Ovary (tissue), 9 donors: ENCODE data around the gene ADAMTSL5. TPM values are rescaled to one million over a fixed set of nuclear protein-coding genes. Genes with fewer than 3 reads are reported as not detected.

Source experiments
- DNase-seq, 5 donors: peaks; one replicate each; pipeline ENCODE4 v3.0.0-alpha.2; 2019 to 2020
- H3K27ac ChIP-seq, 2 donors: fragments of 200-600 bp; one replicate each; pipeline versions ENCODE4 v1.5.1 to v1.8.0; 2019 to 2022
- H3K27me3 ChIP-seq: fragments of 200-600 bp; one replicate; pipeline ENCODE4 v1.8.0; 2022
- H3K36me3 ChIP-seq: fragments of 200-600 bp; sonication (generic); one replicate; pipeline ENCODE4 v1.5.1; 2019
- H3K4me1 ChIP-seq: one replicate; pipeline ENCODE4 v1.8.1; 2013; ENCODE audit warnings: mild to moderate bottlenecking, moderate library complexity; ENCODE audit not compliant: insufficient read depth
- H3K4me3 ChIP-seq: fragments of 200-600 bp; sonication (generic); one replicate; pipeline ENCODE4 v1.5.1; 2017
- H3K9me3 ChIP-seq, 2 donors: fragments of 200-600 bp in 1 of 2; sonication (generic) in 1 of 2; one replicate each; pipeline versions ENCODE4 v1.5.1 to v1.8.1; 2013 to 2019; ENCODE audit warnings: mild to moderate bottlenecking in 1 of 2, moderate library complexity in 1 of 2
- EP300 ChIP-seq: sonication (generic); formaldehyde crosslinking; IDR thresholded peaks from one replicate; pipeline ENCODE4 v1.6.1; 2017; ENCODE audit warnings: antibody characterized with exemption
- POLR2A ChIP-seq: fragments of 450-650 bp; IDR thresholded peaks from one replicate; pipeline ENCODE4 v1.6.1; 2017; ENCODE audit warnings: antibody characterized with exemption, mild to moderate bottlenecking, moderate library complexity
- WGBS, 3 donors: extraction: QIAGEN DNeasy Blood & Tissue Kit in 1 of 3; methylation state at CpG; one replicate each; pipeline versions ENCODE4 v1.1.5 to v1.1.7; 2013 to 2017; 5-methylcytosine and 5-hydroxymethylcytosine counted together
- intact Hi-C, 4 donors: fragments of 100-400 bp; cut with DNase I; formaldehyde crosslinking; loops; one replicate each; pipeline versions ENCODE4 v1.11.0 to v1.15.1; 2022 to 2023
- polyA plus RNA-seq, 2 donors: library from polyadenylated mRNA; stranded (reverse); fragments of 200-250 nt in 1 of 2; fragments of 350-450 nt in 1 of 2; fragmentation: Illumina TruSeq in 1 of 2; extraction: RNeasy Lipid Tissue Mini Kit (QIAGEN cat#74804) in 1 of 2; gene quantifications; one replicate each; pipeline ENCODE4 v1.2.3, GENCODE V29; 2013 to 2014
- total RNA-seq, 7 donors: library from RNA; depleted of rRNA in 2 of 7; stranded (reverse); fragments of >200 nt in 2 of 7; fragmentation: NEBNext Ultra II Directional in 3 of 7; extraction: Animal tissue kit (Norgen Biotek cat#: 25700) in 3 of 7; gene quantifications; one replicate each; pipeline versions ENCODE4 v1.1.0 to v1.2.4, GENCODE V29; 2016 to 2023
- TF ChIP-seq, protein P1 (sequence below), 3 donors: fragments of 450-650 bp in 2 of 3; fragments of 200-600 bp in 1 of 3; IDR thresholded peaks; one replicate each; pipeline versions ENCODE4 v1.5.1 to v1.8.0; 2016 to 2022; ENCODE audit warnings: antibody characterized with exemption in 3 of 3, mild to moderate bottlenecking in 1 of 3
- donor health status: DM: no; HTN: no; CAD: no; lungs with moderate emphysema.
- donor health status: DM: no; HTN: no; CAD: no.
- donor health status: Bipolar disorder and iron deficiency.
- donor health status: DM: yes; HTN: yes; CAD: no.
- donor health status: DM: no; HTN: no; CAD: no.
- donor health status: DM: yes; HTN: yes; CAD: no.

ADAMTSL5 gene
- total and polyA plus RNA-seq, 9 donors = 0.19 to 7.5 (median 2.0) TPM; not detected in 1

DNA sequence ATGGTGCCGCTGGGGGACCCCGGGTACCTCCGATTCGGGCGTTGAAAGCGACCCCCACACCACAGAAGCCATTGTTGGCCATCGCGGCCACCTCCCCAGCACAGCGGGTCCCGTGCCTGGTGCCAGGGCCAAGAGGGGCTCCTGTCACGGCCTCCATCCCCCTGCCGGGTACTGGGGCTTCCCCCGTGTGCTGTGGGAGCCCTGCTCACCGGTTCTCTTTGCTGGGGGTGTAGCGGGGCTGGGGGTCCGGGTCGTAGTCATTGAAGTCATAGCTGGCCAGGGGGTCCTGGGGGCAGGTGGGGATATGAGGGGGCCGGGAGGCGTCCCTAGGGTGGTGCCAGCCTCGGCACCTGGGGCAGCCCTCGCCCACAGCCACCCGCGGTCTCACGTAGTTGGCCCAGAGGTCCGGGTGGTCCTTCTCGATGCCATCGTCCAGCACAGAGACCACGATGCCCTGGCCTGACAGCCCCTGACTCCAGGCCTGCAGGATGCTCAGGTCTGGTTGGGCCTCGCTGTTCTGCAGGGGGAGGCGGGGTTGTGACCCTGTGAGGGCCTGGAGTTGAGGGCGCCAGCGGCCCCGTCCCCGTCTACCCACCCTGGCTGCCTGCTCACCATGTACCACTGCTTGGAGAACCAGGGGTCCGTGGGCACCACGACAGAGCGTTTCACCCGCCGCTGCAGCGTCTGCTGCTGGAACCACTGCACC is 25.1 kb downstream of the ADAMTSL5 start:
- WGBS, 3 donors = 90 to 91% (median 90%) methylated on average over 35 to 40 of the region's 40 CpGs
- intact Hi-C loops = no loop called here

DNA sequence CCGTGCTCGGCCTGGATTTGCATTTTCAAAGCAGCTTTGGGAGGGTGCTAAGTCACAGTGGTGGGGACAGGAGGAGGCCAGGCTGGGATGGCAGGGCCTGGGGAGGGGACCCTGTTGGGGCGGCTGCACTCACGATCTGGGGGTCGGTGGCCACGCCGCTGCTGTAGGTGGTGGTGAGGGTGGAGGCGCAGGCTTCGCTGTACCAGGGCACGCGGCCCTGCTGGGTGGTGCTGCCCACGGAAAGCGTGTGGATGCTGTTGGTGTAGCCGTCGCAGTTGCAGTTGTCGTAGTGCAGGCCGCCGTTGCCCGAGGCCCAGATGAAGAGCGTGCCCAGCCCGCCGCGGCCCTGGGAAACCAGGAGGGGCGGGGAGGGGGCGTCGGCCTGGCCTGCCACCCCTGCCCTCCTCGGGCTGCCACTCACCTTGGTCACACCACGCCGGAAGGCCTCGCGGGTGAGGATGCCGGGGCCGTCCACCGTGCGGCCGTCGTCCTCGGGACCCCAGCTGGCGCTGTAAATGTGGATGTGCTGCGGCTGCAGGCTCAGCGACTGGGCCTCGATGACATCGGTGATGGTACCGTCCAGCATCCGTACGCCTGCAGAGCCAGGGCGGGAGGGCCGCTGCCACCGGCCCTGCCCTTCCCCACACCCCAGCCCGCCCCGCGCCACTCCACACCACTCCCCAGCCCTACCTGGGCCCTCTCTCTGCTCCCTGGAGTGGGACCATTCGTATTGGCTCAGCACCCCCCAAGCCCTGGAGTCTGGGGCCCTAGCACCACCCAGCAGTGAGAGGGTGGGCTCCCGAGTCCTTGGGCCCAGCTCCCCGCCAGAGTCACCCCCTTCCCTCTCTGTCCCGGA is 25.9 kb downstream of the ADAMTSL5 start:
- TF ChIP-seq, protein P1, sequence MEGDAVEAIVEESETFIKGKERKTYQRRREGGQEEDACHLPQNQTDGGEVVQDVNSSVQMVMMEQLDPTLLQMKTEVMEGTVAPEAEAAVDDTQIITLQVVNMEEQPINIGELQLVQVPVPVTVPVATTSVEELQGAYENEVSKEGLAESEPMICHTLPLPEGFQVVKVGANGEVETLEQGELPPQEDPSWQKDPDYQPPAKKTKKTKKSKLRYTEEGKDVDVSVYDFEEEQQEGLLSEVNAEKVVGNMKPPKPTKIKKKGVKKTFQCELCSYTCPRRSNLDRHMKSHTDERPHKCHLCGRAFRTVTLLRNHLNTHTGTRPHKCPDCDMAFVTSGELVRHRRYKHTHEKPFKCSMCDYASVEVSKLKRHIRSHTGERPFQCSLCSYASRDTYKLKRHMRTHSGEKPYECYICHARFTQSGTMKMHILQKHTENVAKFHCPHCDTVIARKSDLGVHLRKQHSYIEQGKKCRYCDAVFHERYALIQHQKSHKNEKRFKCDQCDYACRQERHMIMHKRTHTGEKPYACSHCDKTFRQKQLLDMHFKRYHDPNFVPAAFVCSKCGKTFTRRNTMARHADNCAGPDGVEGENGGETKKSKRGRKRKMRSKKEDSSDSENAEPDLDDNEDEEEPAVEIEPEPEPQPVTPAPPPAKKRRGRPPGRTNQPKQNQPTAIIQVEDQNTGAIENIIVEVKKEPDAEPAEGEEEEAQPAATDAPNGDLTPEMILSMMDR (IDR thresholded peaks at IDR 0.05) = no peak
- TF ChIP-seq POLR2A = no peak
- TF ChIP-seq EP300 = no peak
- H3K36me3 ChIP-seq = no peaks in the 10 kb centered on the region
- peaks cover 13% of the 10 kb centered on the region for H3K4me1 ChIP-seq
- no peak overlapping the region for H3K27ac ChIP-seq
- 92 to 96% (median 93%) methylated on average over 38 to 56 of the region's 56 CpGs for WGBS, 3 donors
- H3K9me3 ChIP-seq = no peaks in the 10 kb centered on the region
- H3K27me3 ChIP-seq = no peaks in the 10 kb centered on the region
- DNase-seq = peak in 1 of 5 donors; percentile 21
- intact Hi-C loops = no loop called here
- H3K4me3 ChIP-seq = no peak overlapping the region

More for the DNA sequence above, 25.1 kb downstream of the ADAMTSL5 start:
- no peaks in the 10 kb centered on the region for H3K9me3 ChIP-seq
- no peaks in the 10 kb centered on the region for H3K36me3 ChIP-seq
- TF ChIP-seq, protein P1 (IDR thresholded peaks at IDR 0.05) = no peak
- TF ChIP-seq POLR2A (no peak), EP300 (no peak)
- no peak overlapping the region for H3K27ac ChIP-seq
- H3K4me1 ChIP-seq = peaks cover 14% of the 10 kb centered on the region
- H3K27me3 ChIP-seq = no peaks in the 10 kb centered on the region
- peak in 3 of 5 donors; percentile 24 to 45 (median 35) for DNase-seq
- H3K4me3 ChIP-seq = no peak overlapping the region

DNA sequence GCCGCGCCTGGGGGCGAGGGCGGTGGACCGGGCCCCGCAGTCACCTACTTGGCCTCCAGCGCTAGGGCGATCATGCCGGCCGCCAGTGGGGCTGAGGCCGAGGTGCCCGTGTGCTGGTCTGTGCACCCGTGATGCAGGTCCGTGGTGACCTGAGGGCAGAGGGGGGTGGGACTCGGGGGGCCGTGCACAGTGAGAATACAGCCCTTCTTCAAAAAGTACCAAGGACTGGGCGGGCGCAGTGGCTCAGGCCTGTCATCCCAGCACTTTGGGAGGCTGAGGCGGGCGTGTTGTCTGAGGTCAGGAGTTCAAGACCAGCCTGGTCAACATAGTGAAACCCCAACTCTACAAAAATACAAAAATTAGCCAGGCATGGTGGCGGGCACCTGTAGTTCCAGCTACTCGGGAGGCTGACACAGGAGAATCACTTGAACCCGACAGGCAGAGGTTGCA is 28.8 kb downstream of the ADAMTSL5 start:
- H3K36me3 ChIP-seq = no peaks in the 10 kb centered on the region
- WGBS, 3 donors = 83 to 89% (median 84%) methylated on average over 17 to 23 of the region's 23 CpGs
- no peak overlapping the region for H3K4me3 ChIP-seq
- no peak for DNase-seq
- intact Hi-C loops = no loop called here
- no peaks in the 10 kb centered on the region for H3K4me1 ChIP-seq
- TF ChIP-seq POLR2A (no peak), EP300 (no peak)
- TF ChIP-seq, protein P1 (IDR thresholded peaks at IDR 0.05) = no peak
- no peaks in the 10 kb centered on the region for H3K27me3 ChIP-seq
- H3K27ac ChIP-seq = no peak overlapping the region
- no peaks in the 10 kb centered on the region for H3K9me3 ChIP-seq

DNA sequence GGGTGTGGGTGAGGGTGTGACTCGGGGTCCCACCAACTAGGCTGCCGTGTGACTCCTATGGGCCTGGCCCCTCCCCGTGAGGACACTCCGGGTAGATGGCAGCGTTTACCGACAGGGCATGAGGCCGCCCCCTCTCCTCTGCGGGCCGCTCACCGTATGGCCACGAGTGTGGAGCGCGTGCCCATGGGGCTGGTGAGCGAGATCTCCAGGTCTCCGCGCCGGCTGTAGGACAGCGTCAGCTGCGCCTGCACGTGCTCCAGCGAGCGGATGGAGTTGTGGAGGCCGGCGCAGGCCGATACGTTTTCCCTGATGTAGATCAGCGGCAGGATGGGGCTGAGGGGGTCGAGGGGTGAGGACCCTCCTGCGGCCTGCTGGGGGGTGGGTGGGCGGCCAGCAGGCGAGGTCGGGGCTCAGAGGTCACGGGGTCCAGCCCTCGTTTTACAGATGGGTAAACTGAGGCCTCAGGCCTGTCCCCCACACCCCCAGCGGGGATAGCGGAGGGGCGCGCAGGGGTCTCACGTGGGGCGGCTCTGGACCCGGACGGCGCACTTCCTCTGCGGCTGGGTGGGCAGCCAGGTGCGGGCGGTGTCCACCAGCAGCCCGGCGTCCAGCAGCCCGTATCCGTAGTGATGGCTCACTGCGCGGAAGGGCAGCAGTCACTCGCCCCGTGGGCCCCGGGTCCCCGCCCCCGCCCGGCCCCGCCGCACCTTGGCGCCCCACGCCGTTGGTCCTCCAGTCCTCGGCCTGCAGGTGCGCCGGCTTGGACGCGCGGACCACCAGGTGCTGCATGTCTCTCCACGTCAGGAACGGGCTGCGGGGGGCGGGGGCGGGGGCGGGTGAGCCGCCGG is 29.5 kb downstream of the ADAMTSL5 start:
- 85 to 90% (median 86%) methylated on average over 50 to 77 of the region's 77 CpGs for WGBS, 3 donors
- Histone ChIP-seq H3K27ac (no peak overlapping the region), H3K27me3 (no peaks in the 10 kb centered on the region), H3K4me3 (no peak overlapping the region), H3K36me3 (no peaks in the 10 kb centered on the region), H3K9me3 (no peaks in the 10 kb centered on the region), H3K4me1 (peaks cover under 1% of the 10 kb centered on the region)
- intact Hi-C loops = no loop called here
- peak in 1 of 5 donors; percentile 23 for DNase-seq
- TF ChIP-seq POLR2A (no peak), EP300 (no peak)
- TF ChIP-seq, protein P1 (IDR thresholded peaks at IDR 0.05) = no peak
